ENCODE measurements around the gene SPRED2. TPM values are rescaled to one million over a fixed set of nuclear protein-coding genes. Genes with fewer than 3 reads are reported as not detected.

The SPRED2 gene
- polyA plus RNA-seq, 1 donor from 2014 or later, result 5.3 TPM

GRCh38 chr2:65373365-65373918, 59.0 kb downstream of the SPRED2 start:
- Histone ChIP-seq H3K9me2 (ENCODE audit: insufficient read depth, low read length) (no peaks in the 10 kb centered on the region), H3K4me3 (ENCODE audit: low read length) (no peak overlapping the region), H3K9ac (ENCODE audit: low read length) (no peak overlapping the region), H3K27me3 (ENCODE audit: insufficient read depth, low read depth, low read length) (no peaks in the 10 kb centered on the region), H3F3A (ENCODE audit: insufficient read depth, low read length, poor library complexity, severe bottlenecking) (no peaks in the 10 kb centered on the region), H2AFZ (ENCODE audit: low read depth, low read length) (no peak overlapping the region), H3K9me3 (ENCODE audit: low read length) (no peaks in the 10 kb centered on the region), H3K27ac (ENCODE audit: low read length) (no peak overlapping the region), H3K79me2 (replicated peaks; ENCODE audit: insufficient read depth, low read length) (peaks cover 8% of the 10 kb centered on the region), H3K4me2 (ENCODE audit: low read length) (no peak overlapping the region), H3K36me3 (ENCODE audit: insufficient read depth, low read length) (no peaks in the 10 kb centered on the region), H4K20me1 (ENCODE audit: insufficient read depth) (no peaks in the 10 kb centered on the region)
- TF ChIP-seq REST (IDR thresholded peaks at IDR 0.05; ENCODE audit: borderline replicate concordance) (no peak), SMC3 (conservative IDR thresholded peaks at IDR 0.05; ENCODE audit: poor library complexity) (no peak), EZH2 (IDR thresholded peaks at IDR 0.05; ENCODE audit: borderline replicate concordance, insufficient read depth, low read length, poor library complexity, severe bottlenecking) (no peak), CTCF (IDR thresholded peaks at IDR 0.05; ENCODE audit: poor library complexity, severe bottlenecking) (no peak), MXI1 (conservative IDR thresholded peaks at IDR 0.05; ENCODE audit: poor library complexity, severe bottlenecking) (no peak), TAF1 (IDR thresholded peaks at IDR 0.05; ENCODE audit: low read depth) (no peak), EP300 (conservative IDR thresholded peaks at IDR 0.05; ENCODE audit: poor library complexity, severe bottlenecking) (no peak), RAD21 (conservative IDR thresholded peaks at IDR 0.05) (no peak), POLR2AphosphoS5 (IDR thresholded peaks at IDR 0.05) (no peak)

GRCh38 chr2:65372619-65373018, 59.8 kb downstream of the SPRED2 start:
- H3F3A ChIP-seq (ENCODE audit: insufficient read depth, low read length, poor library complexity, severe bottlenecking), result no peaks in the 10 kb centered on the region
- no peaks in the 10 kb centered on the region for H3K9me3 ChIP-seq (ENCODE audit: low read length)
- H3K4me3 ChIP-seq (ENCODE audit: low read length), result no peak overlapping the region
- no peaks in the 10 kb centered on the region for H3K27me3 ChIP-seq (ENCODE audit: insufficient read depth, low read depth, low read length)
- H2AFZ ChIP-seq (ENCODE audit: low read depth, low read length), result no peak overlapping the region
- no peaks in the 10 kb centered on the region for H3K9me2 ChIP-seq (ENCODE audit: insufficient read depth, low read length)
- H3K36me3 ChIP-seq (ENCODE audit: insufficient read depth, low read length), result no peaks in the 10 kb centered on the region
- H3K4me2 ChIP-seq (ENCODE audit: low read length), result no peak overlapping the region
- H3K79me2 ChIP-seq (replicated peaks; ENCODE audit: insufficient read depth, low read length), result peaks cover 8% of the 10 kb centered on the region
- TF ChIP-seq EP300 (conservative IDR thresholded peaks at IDR 0.05; ENCODE audit: poor library complexity, severe bottlenecking) (no peak), EZH2 (IDR thresholded peaks at IDR 0.05; ENCODE audit: borderline replicate concordance, insufficient read depth, low read length, poor library complexity, severe bottlenecking) (no peak), REST (IDR thresholded peaks at IDR 0.05; ENCODE audit: borderline replicate concordance) (no peak), RAD21 (conservative IDR thresholded peaks at IDR 0.05) (no peak), CTCF (IDR thresholded peaks at IDR 0.05; ENCODE audit: poor library complexity, severe bottlenecking) (no peak), TAF1 (IDR thresholded peaks at IDR 0.05; ENCODE audit: low read depth) (no peak), POLR2AphosphoS5 (IDR thresholded peaks at IDR 0.05) (no peak), SMC3 (conservative IDR thresholded peaks at IDR 0.05; ENCODE audit: poor library complexity) (no peak), MXI1 (conservative IDR thresholded peaks at IDR 0.05; ENCODE audit: poor library complexity, severe bottlenecking) (no peak)
- no peak overlapping the region for H3K27ac ChIP-seq (ENCODE audit: low read length)
- no peak overlapping the region for H3K9ac ChIP-seq (ENCODE audit: low read length)
- H4K20me1 ChIP-seq (ENCODE audit: insufficient read depth), result no peaks in the 10 kb centered on the region
